K562 (cell line): Measurements from ENCODE around the gene ELP5. TPM values are rescaled to one million over a fixed set of nuclear protein-coding genes. Genes with fewer than 3 reads are reported as not detected.

Experiments
- ATAC-seq: fragments of 200-7000 bp; cut with Tn5 transposase; 3 replicates; pipeline ENCODE4 v1.9.1; 2020; ENCODE audit warnings: moderate library complexity
- BruUV-seq: library from RNA; stranded (reverse); fragments of 400-500 nt; replicated peaks from 2 replicates; lab custom pipeline; 2021; lab: Mats Ljungman, UMichigan
- CTCF ChIA-PET: fragments of 300-600 bp; formaldehyde crosslinking; extraction: SDS; loops from one replicate; lab custom pipeline; 2021; ENCODE audit warnings: low intra/inter-chr PET ratio; lab: Yijun Ruan, JAX
- POLR2A ChIA-PET: fragments of 300-600, 350-650 bp; sonication (Branson Sonifier 250); formaldehyde crosslinking; extraction: SDS; loops from one replicate; lab custom pipeline; 2021; ENCODE audit warnings: antibody characterized with exemption, inconsistent platforms; lab: Yijun Ruan, JAX
- DNase-seq, 4 experiments: peaks; one replicate each; pipeline versions ENCODE4 v3.0.0 to v3.0.0-alpha.2; 2011 to 2018; ENCODE audit warnings: low spot score in 3 of 4, mixed read lengths in 3 of 4; ENCODE audit errors: extremely low read depth in 1 of 4
- FAIRE-seq: peaks from 2 replicates; lab custom pipeline; 2011; peaks lifted over from hg19 to GRCh38; lab: Jason Lieb, UNC
- H2AFZ ChIP-seq: 2 replicates; pipeline ENCODE4 v1.6.0; 2011; ENCODE audit warnings: low read depth, low read length, control low read depth, inconsistent platforms
- H3K27ac ChIP-seq: fragments of 200-600 bp; 3 replicates; pipeline ENCODE4 v1.8.0; 2011; ENCODE audit warnings: low read depth, mild to moderate bottlenecking, control low read depth, inconsistent platforms, low read length, moderate library complexity, mixed read lengths; ENCODE audit errors: extremely low read depth
- H3K27me3 ChIP-seq, 2 experiments: fragments of 300-600 bp in 1 of 2; 2 replicates in 1 of 2; 3 replicates in 1 of 2; pipeline versions ENCODE4 v1.6.0 to v1.8.0; 2011; ENCODE audit warnings: inconsistent platforms in 2 of 2, low read length in 2 of 2, mild to moderate bottlenecking in 1 of 2, mixed read lengths in 1 of 2, moderate library complexity in 1 of 2; ENCODE audit not compliant: control insufficient read depth in 2 of 2, insufficient read depth in 2 of 2
- H3K36me3 ChIP-seq: fragments of 300-600 bp; 3 replicates; pipeline ENCODE4 v1.8.0; 2011; ENCODE audit warnings: mild to moderate bottlenecking, low read length, inconsistent platforms; ENCODE audit not compliant: control insufficient read depth, insufficient read depth
- H3K4me1 ChIP-seq, 2 experiments: fragments of 200-600 bp in 1 of 2; replicated peaks in 1 of 2; 2 replicates in 1 of 2; 3 replicates in 1 of 2; pipeline versions ENCODE4 v1.5.1 to v1.8.0; 2011; ENCODE audit warnings: inconsistent platforms in 2 of 2, low read length in 2 of 2, mild to moderate bottlenecking in 1 of 2, mixed read lengths in 1 of 2, moderate library complexity in 1 of 2; ENCODE audit not compliant: control insufficient read depth in 2 of 2, insufficient read depth in 2 of 2
- H3K4me2 ChIP-seq: 2 replicates; pipeline ENCODE4 v1.6.1; 2011; ENCODE audit warnings: low read length, control low read depth, inconsistent platforms, mixed read lengths; ENCODE audit not compliant: insufficient read depth
- H3K4me3 ChIP-seq: fragments of 200-600 bp; sonication (generic), shearing (Covaris generic); 2 replicates; pipeline ENCODE4 v1.5.1; 2016; ENCODE audit warnings: control low read depth, inconsistent platforms
- H3K79me2 ChIP-seq: fragments of 200-600 bp; 3 replicates; pipeline ENCODE4 v1.8.0; 2011; ENCODE audit warnings: low read length, inconsistent platforms; ENCODE audit not compliant: control insufficient read depth, insufficient read depth
- H3K9ac ChIP-seq, 2 experiments: 2 replicates each; pipeline versions ENCODE4 v1.6.0 to v1.6.1; 2011; ENCODE audit warnings: low read depth in 2 of 2, low read length in 2 of 2, control low read depth in 1 of 2, inconsistent platforms in 1 of 2, mild to moderate bottlenecking in 1 of 2, mixed read lengths in 1 of 2; ENCODE audit not compliant: insufficient read depth in 1 of 2
- H3K9me1 ChIP-seq: one replicate; pipeline ENCODE4 v1.6.0; 2011; ENCODE audit warnings: inconsistent platforms, mild to moderate bottlenecking, low read length, moderate library complexity; ENCODE audit not compliant: control insufficient read depth, insufficient read depth
- H3K9me3 ChIP-seq: replicated peaks from 2 replicates; pipeline ENCODE4 v1.5.1; 2011; ENCODE audit warnings: low read depth, low read length, inconsistent platforms; ENCODE audit not compliant: control insufficient read depth, insufficient read depth
- H4K20me1 ChIP-seq: replicated peaks from 2 replicates; pipeline ENCODE4 v1.6.1; 2011; ENCODE audit warnings: low read length, inconsistent platforms, mixed read lengths; ENCODE audit not compliant: control insufficient read depth, insufficient read depth
- ADNP ChIP-seq: fragments of 200-800 bp; sonication (Bioruptor generic); IDR thresholded peaks from 2 replicates; pipeline ENCODE4 v1.6.1; 2016; ENCODE audit warnings: missing genetic modification characterization, missing compliant biosample characterization
- CBFA2T2 ChIP-seq: fragments of 450-650 bp; conservative IDR thresholded peaks from 2 replicates; pipeline ENCODE4 v1.6.1; 2017; ENCODE audit warnings: mild to moderate bottlenecking
- EHMT2 ChIP-seq: fragments of 450-650 bp; IDR thresholded peaks from 2 replicates; pipeline ENCODE4 v1.6.1; 2018; ENCODE audit warnings: antibody characterized with exemption
- HCFC1 ChIP-seq: IDR thresholded peaks from 2 replicates; pipeline ENCODE4 v1.6.1; 2012; ENCODE audit warnings: low read depth, low read length, improper control_type of control experiment
- IFI16 ChIP-seq: fragments of 250-450 bp; sonication (Bioruptor Pico); IDR thresholded peaks from 2 replicates; pipeline ENCODE4 v2.1.2; 2022; ENCODE audit warnings: mild to moderate bottlenecking, inconsistent platforms
- MCM3 ChIP-seq: fragments of 450-650 bp; IDR thresholded peaks from 2 replicates; pipeline ENCODE4 v1.6.1; 2016
- MECOM ChIP-seq: fragments of 250-450 bp; sonication (Bioruptor Pico); IDR thresholded peaks from 2 replicates; pipeline ENCODE4 v1.8.0; 2022; ENCODE audit warnings: inconsistent platforms
- NFIX ChIP-seq: fragments of 250-450 bp; sonication (Bioruptor Pico); IDR thresholded peaks from 2 replicates; pipeline ENCODE4 v1.4.0; 2020; ENCODE audit warnings: low read depth, mild to moderate bottlenecking, moderate library complexity
- PHTF2 ChIP-seq: fragments of 250-450 bp; sonication (Bioruptor Pico); IDR thresholded peaks from 2 replicates; pipeline ENCODE4 v1.5.0; 2021; ENCODE audit warnings: mild to moderate bottlenecking
- PPARD ChIP-seq: fragments of 250-450 bp; sonication (Bioruptor Pico); IDR thresholded peaks from 2 replicates; pipeline ENCODE4 v1.8.0; 2022; ENCODE audit warnings: inconsistent platforms, mild to moderate bottlenecking, moderate library complexity
- RNF2 ChIP-seq: sonication (generic); IDR thresholded peaks from 2 replicates; pipeline ENCODE4 v1.6.1; 2016
- TAL1 ChIP-seq: fragments of 450-650 bp; IDR thresholded peaks from 2 replicates; pipeline ENCODE4 v1.6.1; 2016; ENCODE audit warnings: mild to moderate bottlenecking
- ZBTB7A ChIP-seq: IDR thresholded peaks from 2 replicates; pipeline ENCODE4 v1.6.1; 2011; ENCODE audit warnings: low read depth, mild to moderate bottlenecking, low read length, moderate library complexity, borderline replicate concordance; ENCODE audit not compliant: control insufficient read depth
- ZFX ChIP-seq: sonication (generic); formaldehyde crosslinking; IDR thresholded peaks from 2 replicates; pipeline ENCODE4 v1.8.0; 2022; ENCODE audit warnings: mild to moderate bottlenecking, missing genetic modification reagents, moderate library complexity
- WGBS: fragments of 100-300 bp; shearing (Covaris generic); methylation state at CpG from one replicate; pipeline ENCODE4 v1.1.6; 2016; ENCODE audit warnings: low coverage, mixed read lengths; ENCODE audit not compliant: insufficient coverage; ENCODE audit errors: missing lambda C conversion rate; 5-methylcytosine and 5-hydroxymethylcytosine counted together
- in situ Hi-C: fragments of 300-500 bp; cut with MboI; formaldehyde crosslinking; loops from 4 replicates; pipeline ENCODE4 v1.15.0; 2018; ENCODE audit warnings: inconsistent platforms, mixed read lengths
- intact Hi-C: fragments of 100-400 bp; cut with micrococcal nuclease; formaldehyde crosslinking; loops from 2 replicates; pipeline ENCODE4 v1.14.2; 2022
- polyA plus RNA-seq, 8 experiments: library from polyadenylated mRNA; depleted of rRNA in 4 of 8; stranded (reverse) in 5 of 8; unstranded in 3 of 8; fragments of >200 nt; fragmentation: Nextera tagmentation in 2 of 8; fragmentation: Illumina TruSeq in 1 of 8; extraction: Ambion mirVana in 2 of 8; extraction: Trizol in 1 of 8; gene quantifications; 2 replicates each; pipeline versions ENCODE4 v1.2.1 to v1.2.3, GENCODE V29; 2011 to 2014; ENCODE audit warnings: inconsistent platforms in 1 of 8, missing spikeins in 1 of 8
- total RNA-seq, 7 experiments: library from RNA; depleted of rRNA in 6 of 7; stranded (reverse); fragments of >200 nt in 6 of 7; fragmentation: Illumina TruSeq in 2 of 7; extraction: Trizol in 2 of 7; gene quantifications; 2 replicates each; pipeline versions ENCODE4 v1.2.1 to v1.2.3, GENCODE V29; 2011 to 2021; ENCODE audit warnings: low replicate concordance in 1 of 7
- TF ChIP-seq, protein P1 (sequence below): fragments of 450-650 bp; formaldehyde crosslinking; IDR thresholded peaks from 2 replicates; pipeline ENCODE4 v1.4.0; 2020; ENCODE audit warnings: mild to moderate bottlenecking, moderate library complexity
- TF ChIP-seq, protein P2 (sequence below): sonication (generic); formaldehyde crosslinking; IDR thresholded peaks from 2 replicates; pipeline ENCODE4 v1.9.0; 2022; ENCODE audit warnings: mild to moderate bottlenecking, missing genetic modification reagents
- TF ChIP-seq, protein P3 (sequence below): fragments of 450-650 bp; IDR thresholded peaks from 2 replicates; pipeline ENCODE4 v1.6.1; 2014; ENCODE audit warnings: low read depth, mild to moderate bottlenecking, moderate library complexity, borderline replicate concordance
- TF ChIP-seq, protein P4 (sequence below): fragments of 450-650 bp; IDR thresholded peaks from 2 replicates; pipeline ENCODE4 v1.7.1; 2018; ENCODE audit warnings: mild to moderate bottlenecking, low read depth; ENCODE audit not compliant: partially characterized antibody

ELP5 gene
- total and polyA plus RNA-seq, 9 of the 15 experiments (the other 6 are each of a cell fraction or from before 2014, with no cell fraction given): 25.7 to 77.9 (median 52.9) TPM

DNA sequence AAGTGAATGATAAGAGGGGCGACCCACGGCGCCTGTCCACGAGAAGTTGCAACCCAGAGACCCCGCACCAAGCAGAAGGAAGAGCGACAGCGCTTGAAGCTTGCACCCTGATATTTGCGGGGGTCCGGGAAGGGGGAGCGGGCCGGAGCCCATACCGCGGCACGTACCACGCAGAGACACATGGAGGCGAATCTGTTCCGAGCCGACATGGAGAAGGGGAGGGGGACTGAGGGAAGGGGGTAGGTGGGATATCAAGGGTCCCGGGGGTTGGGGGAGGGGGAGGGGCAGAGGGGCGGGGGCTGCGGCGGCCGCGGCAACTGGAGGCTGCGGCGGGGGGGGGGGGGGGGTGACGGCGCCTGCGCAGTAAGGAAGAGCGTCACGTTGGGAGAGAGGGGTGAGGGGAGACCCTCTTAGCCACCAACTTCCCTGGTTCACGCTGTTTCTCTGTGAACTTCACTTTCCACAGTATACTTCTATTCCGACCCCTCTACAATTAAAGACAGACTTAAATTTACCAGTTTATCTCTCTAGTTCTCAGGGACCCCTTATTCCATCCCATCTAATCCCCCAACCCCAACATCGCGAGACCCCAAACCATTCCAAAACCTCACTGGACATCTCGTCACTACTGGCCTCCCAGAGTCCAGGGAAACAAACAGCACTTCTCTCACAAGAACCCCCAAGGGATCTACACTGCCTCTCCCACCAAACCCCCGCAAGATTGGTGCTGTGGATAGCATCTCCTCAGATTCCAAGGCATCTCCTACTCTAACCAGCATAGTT lies 40.3 kb upstream of the ELP5 start:
- H3K27ac ChIP-seq: no peak overlapping the region
- H3K4me1 ChIP-seq: peaks cover 21 to 40% of the 10 kb centered on the region in 2 experiments; a peak in 4 of 5 replicates
- no peak overlapping the region for H2AFZ ChIP-seq
- BruUV-seq: no TSS peak
- no peak overlapping the region for H3K4me3 ChIP-seq
- no peak overlapping the region for H3K9ac ChIP-seq
- whole genome bisulfite sequencing: 89% methylated on average over 17 of the region's 37 CpGs
- intact Hi-C loops (no loop called here), in situ Hi-C loops (no loop called here)
- FAIRE-seq: no peak
- no peaks in the 10 kb centered on the region; the same call in 1 of the 2 replicates for H4K20me1 ChIP-seq
- H3K36me3 ChIP-seq: no peaks in the 10 kb centered on the region
- H3K4me2 ChIP-seq: no peak overlapping the region
- ChIA-PET CTCF (no interaction called here), POLR2A (no interaction called here)
- no peak for DNase-seq
- H3K9me3 ChIP-seq: no peaks in the 10 kb centered on the region
- no peaks in the 10 kb centered on the region for H3K9me1 ChIP-seq
- ATAC-seq: no peak
- H3K27me3 ChIP-seq: no peaks in the 10 kb centered on the region
- H3K79me2 ChIP-seq: peaks cover 28% of the 10 kb centered on the region; the same call in 2 of the 3 replicates
- no peak for TF ChIP-seq RNF2
- no peak for TF ChIP-seq MCM3
- TF ChIP-seq CBFA2T2: no peak
- TF ChIP-seq ADNP: no peak
- TF ChIP-seq EHMT2: no peak
- TF ChIP-seq, protein P1, sequence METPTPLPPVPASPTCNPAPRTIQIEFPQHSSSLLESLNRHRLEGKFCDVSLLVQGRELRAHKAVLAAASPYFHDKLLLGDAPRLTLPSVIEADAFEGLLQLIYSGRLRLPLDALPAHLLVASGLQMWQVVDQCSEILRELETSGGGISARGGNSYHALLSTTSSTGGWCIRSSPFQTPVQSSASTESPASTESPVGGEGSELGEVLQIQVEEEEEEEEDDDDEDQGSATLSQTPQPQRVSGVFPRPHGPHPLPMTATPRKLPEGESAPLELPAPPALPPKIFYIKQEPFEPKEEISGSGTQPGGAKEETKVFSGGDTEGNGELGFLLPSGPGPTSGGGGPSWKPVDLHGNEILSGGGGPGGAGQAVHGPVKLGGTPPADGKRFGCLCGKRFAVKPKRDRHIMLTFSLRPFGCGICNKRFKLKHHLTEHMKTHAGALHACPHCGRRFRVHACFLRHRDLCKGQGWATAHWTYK (CRISPR knock-in tag): no peak
- no peak for TF ChIP-seq MECOM (CRISPR knock-in tag)
- TF ChIP-seq PPARD (CRISPR knock-in tag): no peak
- TF ChIP-seq HCFC1: no peak
- TF ChIP-seq, protein P2, sequence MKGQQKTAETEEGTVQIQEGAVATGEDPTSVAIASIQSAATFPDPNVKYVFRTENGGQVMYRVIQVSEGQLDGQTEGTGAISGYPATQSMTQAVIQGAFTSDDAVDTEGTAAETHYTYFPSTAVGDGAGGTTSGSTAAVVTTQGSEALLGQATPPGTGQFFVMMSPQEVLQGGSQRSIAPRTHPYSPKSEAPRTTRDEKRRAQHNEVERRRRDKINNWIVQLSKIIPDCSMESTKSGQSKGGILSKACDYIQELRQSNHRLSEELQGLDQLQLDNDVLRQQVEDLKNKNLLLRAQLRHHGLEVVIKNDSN (CRISPR knock-in tag): no peak
- TF ChIP-seq, protein P3, sequence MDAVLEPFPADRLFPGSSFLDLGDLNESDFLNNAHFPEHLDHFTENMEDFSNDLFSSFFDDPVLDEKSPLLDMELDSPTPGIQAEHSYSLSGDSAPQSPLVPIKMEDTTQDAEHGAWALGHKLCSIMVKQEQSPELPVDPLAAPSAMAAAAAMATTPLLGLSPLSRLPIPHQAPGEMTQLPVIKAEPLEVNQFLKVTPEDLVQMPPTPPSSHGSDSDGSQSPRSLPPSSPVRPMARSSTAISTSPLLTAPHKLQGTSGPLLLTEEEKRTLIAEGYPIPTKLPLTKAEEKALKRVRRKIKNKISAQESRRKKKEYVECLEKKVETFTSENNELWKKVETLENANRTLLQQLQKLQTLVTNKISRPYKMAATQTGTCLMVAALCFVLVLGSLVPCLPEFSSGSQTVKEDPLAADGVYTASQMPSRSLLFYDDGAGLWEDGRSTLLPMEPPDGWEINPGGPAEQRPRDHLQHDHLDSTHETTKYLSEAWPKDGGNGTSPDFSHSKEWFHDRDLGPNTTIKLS: no peak
- TF ChIP-seq PHTF2 (CRISPR knock-in tag): no peak
- no peak for TF ChIP-seq IFI16 (CRISPR knock-in tag)
- TF ChIP-seq, protein P4, sequence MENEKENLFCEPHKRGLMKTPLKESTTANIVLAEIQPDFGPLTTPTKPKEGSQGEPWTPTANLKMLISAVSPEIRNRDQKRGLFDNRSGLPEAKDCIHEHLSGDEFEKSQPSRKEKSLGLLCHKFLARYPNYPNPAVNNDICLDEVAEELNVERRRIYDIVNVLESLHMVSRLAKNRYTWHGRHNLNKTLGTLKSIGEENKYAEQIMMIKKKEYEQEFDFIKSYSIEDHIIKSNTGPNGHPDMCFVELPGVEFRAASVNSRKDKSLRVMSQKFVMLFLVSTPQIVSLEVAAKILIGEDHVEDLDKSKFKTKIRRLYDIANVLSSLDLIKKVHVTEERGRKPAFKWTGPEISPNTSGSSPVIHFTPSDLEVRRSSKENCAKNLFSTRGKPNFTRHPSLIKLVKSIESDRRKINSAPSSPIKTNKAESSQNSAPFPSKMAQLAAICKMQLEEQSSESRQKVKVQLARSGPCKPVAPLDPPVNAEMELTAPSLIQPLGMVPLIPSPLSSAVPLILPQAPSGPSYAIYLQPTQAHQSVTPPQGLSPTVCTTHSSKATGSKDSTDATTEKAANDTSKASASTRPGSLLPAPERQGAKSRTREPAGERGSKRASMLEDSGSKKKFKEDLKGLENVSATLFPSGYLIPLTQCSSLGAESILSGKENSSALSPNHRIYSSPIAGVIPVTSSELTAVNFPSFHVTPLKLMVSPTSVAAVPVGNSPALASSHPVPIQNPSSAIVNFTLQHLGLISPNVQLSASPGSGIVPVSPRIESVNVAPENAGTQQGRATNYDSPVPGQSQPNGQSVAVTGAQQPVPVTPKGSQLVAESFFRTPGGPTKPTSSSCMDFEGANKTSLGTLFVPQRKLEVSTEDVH: no peak
- no peak for TF ChIP-seq TAL1
- TF ChIP-seq NFIX: no peak
- TF ChIP-seq ZBTB7A: no peak
- TF ChIP-seq ZFX (CRISPR knock-in tag): no peak
